ENCODE measurements around the gene GRB2. TPM values are rescaled to one million over a fixed set of nuclear protein-coding genes. Genes with fewer than 3 reads are reported as not detected.

The GRB2 gene
- total and polyA plus RNA-seq, 4 donors = 51.0 to 198 (median 114) TPM

DNA sequence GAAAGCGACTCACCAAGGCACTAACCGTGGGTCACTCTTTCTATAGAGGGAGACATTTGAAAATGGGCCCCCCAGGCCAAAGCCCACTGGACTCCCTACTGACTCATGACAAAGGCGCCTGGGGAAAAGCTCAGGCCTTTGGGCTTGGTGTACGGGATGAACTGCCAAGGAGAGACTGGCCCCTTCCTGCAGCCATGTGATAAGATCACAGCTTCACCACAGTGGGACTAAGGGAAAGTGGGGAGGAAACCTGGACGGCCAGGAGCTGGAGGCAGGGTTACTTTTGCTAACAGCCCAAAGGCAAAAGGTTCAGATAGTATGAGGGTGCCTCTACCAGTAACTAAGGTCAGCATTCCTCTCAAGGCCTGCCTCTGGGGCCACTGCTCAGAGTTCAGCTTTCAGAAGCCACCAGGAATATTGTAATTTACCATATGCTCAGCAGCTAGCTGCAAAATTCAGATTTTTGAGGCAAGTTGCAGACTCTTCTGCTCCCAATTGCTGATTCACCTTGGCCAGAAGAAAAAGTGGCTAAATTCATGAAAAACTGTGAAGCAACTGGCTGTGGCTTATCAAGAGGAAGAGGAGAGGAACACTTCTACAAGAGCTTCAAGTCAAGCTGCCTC lies 79.1 kb downstream of the GRB2 start:
- Histone ChIP-seq H3K27ac (ENCODE audit: low read depth in 1 of 2, low read length in 1 of 2) (peak overlapping the region; percentile 54 to 58), H3K9me3 (ENCODE audit: control insufficient read depth in 4 of 4, insufficient read depth in 3 of 4, low read length in 3 of 4) (no peaks in the 10 kb centered on the region), H3K9ac (ENCODE audit: insufficient read depth in 1 of 2, low read length in 2 of 2) (no peak overlapping the region), H3K4me3 (no peak overlapping the region), H3K27me3 (ENCODE audit: control insufficient read depth in 3 of 3, insufficient read depth in 3 of 3, low read length in 2 of 3) (no peaks in the 10 kb centered on the region), H3K4me1 (ENCODE audit: control insufficient read depth in 5 of 5, insufficient read depth in 5 of 5, low read length in 5 of 5) (peaks cover 0 to 8% (median 0%) of the 10 kb centered on the region in 5 donors), H3K36me3 (ENCODE audit: control insufficient read depth in 4 of 4, insufficient read depth in 4 of 4, low read length in 4 of 4) (peaks cover 5 to 20% (median 8%) of the 10 kb centered on the region in 4 donors)
- DNase-seq (no peak), ATAC-seq (ENCODE audit: insufficient read depth, low FRiP score) (no peak)
- WGBS, 2 donors = 29 to 47% methylated on average over 5 of the region's 5 CpGs
- TF ChIP-seq CTCF (IDR thresholded peaks at IDR 0.05; ENCODE audit: control extremely low read depth, extremely low read depth) = no peak

DNA sequence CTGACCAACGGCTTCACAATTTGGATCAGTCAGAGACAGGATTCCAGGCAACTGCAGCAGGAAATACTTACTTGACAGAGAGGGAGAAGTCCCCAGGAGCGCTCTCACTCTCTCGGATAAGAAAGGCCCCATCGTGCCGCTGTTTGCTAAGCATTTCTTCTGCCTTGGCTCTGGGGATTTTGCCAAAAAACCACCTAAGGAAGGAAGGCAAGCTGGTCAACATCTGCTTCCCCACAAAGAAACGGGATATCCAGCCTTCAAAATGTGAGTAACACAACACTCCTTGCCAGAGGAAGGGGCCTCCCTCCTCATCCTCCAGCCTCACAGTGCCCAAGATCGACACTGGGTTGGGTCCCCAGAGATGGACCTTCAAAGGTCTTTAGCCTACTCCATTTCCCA lies 79.7 kb downstream of the GRB2 start:
- no peak overlapping the region for H3K4me3 ChIP-seq
- WGBS, 2 donors = 20 to 34% methylated on average over 7 of the region's 7 CpGs
- H3K27me3 ChIP-seq (ENCODE audit: control insufficient read depth in 3 of 3, insufficient read depth in 3 of 3, low read length in 2 of 3) = no peaks in the 10 kb centered on the region
- H3K9ac ChIP-seq (ENCODE audit: insufficient read depth in 1 of 2, low read length in 2 of 2) = no peak overlapping the region
- peak in 1 of 3 donors; percentile 47 for DNase-seq
- ATAC-seq (ENCODE audit: insufficient read depth, low FRiP score) = no peak
- peaks cover 5 to 21% (median 9%) of the 10 kb centered on the region in 4 donors for H3K36me3 ChIP-seq (ENCODE audit: control insufficient read depth in 4 of 4, insufficient read depth in 4 of 4, low read length in 4 of 4)
- TF ChIP-seq CTCF (IDR thresholded peaks at IDR 0.05; ENCODE audit: control extremely low read depth, extremely low read depth) = no peak
- peaks cover 0 to 8% (median 0%) of the 10 kb centered on the region in 5 donors for H3K4me1 ChIP-seq (ENCODE audit: control insufficient read depth in 5 of 5, insufficient read depth in 5 of 5, low read length in 5 of 5)
- H3K27ac ChIP-seq (ENCODE audit: low read depth in 1 of 2, low read length in 1 of 2) = peak overlapping the region; percentile 54 to 58
- no peaks in the 10 kb centered on the region for H3K9me3 ChIP-seq (ENCODE audit: control insufficient read depth in 4 of 4, insufficient read depth in 3 of 4, low read length in 3 of 4)

- Histone ChIP-seq H3K36me3 (ENCODE audit: control insufficient read depth in 4 of 4, insufficient read depth in 4 of 4, low read length in 4 of 4) (peaks cover 7 to 24% (median 10%) of the 10 kb centered on the region in 4 donors), H3K9ac (ENCODE audit: insufficient read depth in 1 of 2, low read length in 2 of 2) (no peak overlapping the region), H3K4me1 (ENCODE audit: control insufficient read depth in 5 of 5, insufficient read depth in 5 of 5, low read length in 5 of 5) (peaks cover 0 to 8% (median 0%) of the 10 kb centered on the region in 5 donors), H3K27me3 (ENCODE audit: control insufficient read depth in 3 of 3, insufficient read depth in 3 of 3, low read length in 2 of 3) (no peaks in the 10 kb centered on the region), H3K27ac (ENCODE audit: low read depth in 1 of 2, low read length in 1 of 2) (peak overlapping the region; percentile 54 to 58), H3K9me3 (ENCODE audit: control insufficient read depth in 4 of 4, insufficient read depth in 3 of 4, low read length in 3 of 4) (no peaks in the 10 kb centered on the region), H3K4me3 (no peak overlapping the region)
- 65 to 73% methylated on average over 6 of the region's 6 CpGs for WGBS, 2 donors
- ATAC-seq (ENCODE audit: insufficient read depth, low FRiP score) (no peak), DNase-seq (no peak)
- TF ChIP-seq CTCF (IDR thresholded peaks at IDR 0.05; ENCODE audit: control extremely low read depth, extremely low read depth) = no peak
These were observed 80.1 kb downstream of the GRB2 start for GRCh38 chr17:75325348-75325747.

All from lung (tissue), 12 donors.